Measurements from ENCODE around the gene SARM1. TPM values are rescaled to one million over a fixed set of nuclear protein-coding genes. Genes with fewer than 3 reads are reported as not detected.
A peak's percentile ranks its signal among the peaks of the same experiment; 100 is the strongest.

The SARM1 gene
- total and polyA plus RNA-seq, 2 of the 13 experiments (the other 11 are each of a cell fraction or from before 2014, with no cell fraction given): 0.73 to 0.86 TPM

DNA sequence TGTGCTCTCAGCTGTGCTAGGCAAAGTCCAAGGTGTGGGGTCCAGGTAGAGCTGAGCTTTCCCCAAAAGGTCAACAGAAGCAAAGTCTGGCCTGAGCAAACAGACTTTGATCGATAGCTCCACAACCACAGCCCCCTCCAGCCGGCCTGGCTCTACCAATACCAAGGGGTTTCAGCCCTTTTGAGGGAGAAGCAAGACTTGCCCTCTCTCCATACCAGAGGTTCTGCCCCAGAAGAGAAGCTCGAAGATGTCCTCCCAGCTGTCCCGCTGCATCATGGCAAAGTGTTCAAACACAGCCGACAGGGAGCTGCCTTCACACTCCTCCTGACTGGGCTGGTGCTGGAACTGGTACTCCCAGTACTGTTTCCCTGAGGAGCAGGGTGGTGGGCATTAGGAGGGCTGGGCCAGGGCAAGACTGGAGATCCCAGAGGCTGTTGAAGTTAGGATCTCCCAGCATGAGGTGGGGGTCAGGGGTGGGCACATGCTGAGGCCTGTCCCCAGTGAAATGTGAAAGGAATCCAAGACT, 3.1 kb upstream of the SARM1 start (continued):
- TF ChIP-seq, protein P1, sequence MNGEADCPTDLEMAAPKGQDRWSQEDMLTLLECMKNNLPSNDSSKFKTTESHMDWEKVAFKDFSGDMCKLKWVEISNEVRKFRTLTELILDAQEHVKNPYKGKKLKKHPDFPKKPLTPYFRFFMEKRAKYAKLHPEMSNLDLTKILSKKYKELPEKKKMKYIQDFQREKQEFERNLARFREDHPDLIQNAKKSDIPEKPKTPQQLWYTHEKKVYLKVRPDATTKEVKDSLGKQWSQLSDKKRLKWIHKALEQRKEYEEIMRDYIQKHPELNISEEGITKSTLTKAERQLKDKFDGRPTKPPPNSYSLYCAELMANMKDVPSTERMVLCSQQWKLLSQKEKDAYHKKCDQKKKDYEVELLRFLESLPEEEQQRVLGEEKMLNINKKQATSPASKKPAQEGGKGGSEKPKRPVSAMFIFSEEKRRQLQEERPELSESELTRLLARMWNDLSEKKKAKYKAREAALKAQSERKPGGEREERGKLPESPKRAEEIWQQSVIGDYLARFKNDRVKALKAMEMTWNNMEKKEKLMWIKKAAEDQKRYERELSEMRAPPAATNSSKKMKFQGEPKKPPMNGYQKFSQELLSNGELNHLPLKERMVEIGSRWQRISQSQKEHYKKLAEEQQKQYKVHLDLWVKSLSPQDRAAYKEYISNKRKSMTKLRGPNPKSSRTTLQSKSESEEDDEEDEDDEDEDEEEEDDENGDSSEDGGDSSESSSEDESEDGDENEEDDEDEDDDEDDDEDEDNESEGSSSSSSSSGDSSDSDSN (CRISPR knock-in tag; IDR thresholded peaks at IDR 0.05): peak; percentile 45; the same call in 1 of the 2 replicates
- TF ChIP-seq MAZ (IDR thresholded peaks at IDR 0.05; ENCODE audit: borderline replicate concordance, low read depth, low read length) (peak; percentile 94), MAZ (CRISPR knock-in tag; IDR thresholded peaks at IDR 0.05; ENCODE audit: low read depth) (peak; percentile 80), ATAD3A (CRISPR knock-in tag; IDR thresholded peaks at IDR 0.05) (no peak), RAD21 (CRISPR knock-in tag; IDR thresholded peaks at IDR 0.05) (no peak; the same call in 1 of the 2 replicates), NCOA1 (CRISPR knock-in tag; IDR thresholded peaks at IDR 0.05) (peak; percentile 94), TGIF2 (CRISPR knock-in tag; IDR thresholded peaks at IDR 0.05) (peak; percentile 48; the same call in 1 of the 2 replicates), MEF2D (CRISPR knock-in tag; IDR thresholded peaks at IDR 0.05) (peak; percentile 87), ZNF225 (CRISPR knock-in tag; IDR thresholded peaks at IDR 0.05) (peak; percentile 27; the same call in 1 of the 2 replicates), MXI1 (IDR thresholded peaks at IDR 0.05; ENCODE audit: borderline replicate concordance, low read depth, low read length) (no peak), SOX6 (IDR thresholded peaks at IDR 0.05) (no peak), SOX6 (CRISPR knock-in tag; IDR thresholded peaks at IDR 0.05) (peak; percentile 93), YEATS4 (CRISPR knock-in tag; IDR thresholded peaks at IDR 0.05; ENCODE audit: borderline replicate concordance) (peak; percentile 72; the same call in 1 of the 2 replicates), ZSCAN29 (CRISPR knock-in tag; conservative IDR thresholded peaks at IDR 0.05) (no peak), ZNF333 (CRISPR knock-in tag; IDR thresholded peaks at IDR 0.05; ENCODE audit: borderline replicate concordance) (peak; percentile 80), HNF4G (IDR thresholded peaks at IDR 0.05; ENCODE audit: borderline replicate concordance, low read depth, low read length) (peak; percentile 100), HNF4G (CRISPR knock-in tag; IDR thresholded peaks at IDR 0.05; ENCODE audit: borderline replicate concordance, low read depth) (peak; percentile 99), ZNF3 (CRISPR knock-in tag; IDR thresholded peaks at IDR 0.05) (no peak)
- TF ChIP-seq, protein P2, sequence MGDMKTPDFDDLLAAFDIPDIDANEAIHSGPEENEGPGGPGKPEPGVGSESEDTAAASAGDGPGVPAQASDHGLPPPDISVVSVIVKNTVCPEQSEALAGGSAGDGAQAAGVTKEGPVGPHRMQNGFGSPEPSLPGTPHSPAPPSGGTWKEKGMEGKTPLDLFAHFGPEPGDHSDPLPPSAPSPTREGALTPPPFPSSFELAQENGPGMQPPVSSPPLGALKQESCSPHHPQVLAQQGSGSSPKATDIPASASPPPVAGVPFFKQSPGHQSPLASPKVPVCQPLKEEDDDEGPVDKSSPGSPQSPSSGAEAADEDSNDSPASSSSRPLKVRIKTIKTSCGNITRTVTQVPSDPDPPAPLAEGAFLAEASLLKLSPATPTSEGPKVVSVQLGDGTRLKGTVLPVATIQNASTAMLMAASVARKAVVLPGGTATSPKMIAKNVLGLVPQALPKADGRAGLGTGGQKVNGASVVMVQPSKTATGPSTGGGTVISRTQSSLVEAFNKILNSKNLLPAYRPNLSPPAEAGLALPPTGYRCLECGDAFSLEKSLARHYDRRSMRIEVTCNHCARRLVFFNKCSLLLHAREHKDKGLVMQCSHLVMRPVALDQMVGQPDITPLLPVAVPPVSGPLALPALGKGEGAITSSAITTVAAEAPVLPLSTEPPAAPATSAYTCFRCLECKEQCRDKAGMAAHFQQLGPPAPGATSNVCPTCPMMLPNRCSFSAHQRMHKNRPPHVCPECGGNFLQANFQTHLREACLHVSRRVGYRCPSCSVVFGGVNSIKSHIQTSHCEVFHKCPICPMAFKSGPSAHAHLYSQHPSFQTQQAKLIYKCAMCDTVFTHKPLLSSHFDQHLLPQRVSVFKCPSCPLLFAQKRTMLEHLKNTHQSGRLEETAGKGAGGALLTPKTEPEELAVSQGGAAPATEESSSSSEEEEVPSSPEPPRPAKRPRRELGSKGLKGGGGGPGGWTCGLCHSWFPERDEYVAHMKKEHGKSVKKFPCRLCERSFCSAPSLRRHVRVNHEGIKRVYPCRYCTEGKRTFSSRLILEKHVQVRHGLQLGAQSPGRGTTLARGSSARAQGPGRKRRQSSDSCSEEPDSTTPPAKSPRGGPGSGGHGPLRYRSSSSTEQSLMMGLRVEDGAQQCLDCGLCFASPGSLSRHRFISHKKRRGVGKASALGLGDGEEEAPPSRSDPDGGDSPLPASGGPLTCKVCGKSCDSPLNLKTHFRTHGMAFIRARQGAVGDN (CRISPR knock-in tag; IDR thresholded peaks at IDR 0.05): peak; percentile 67
- TF ChIP-seq, protein P3, sequence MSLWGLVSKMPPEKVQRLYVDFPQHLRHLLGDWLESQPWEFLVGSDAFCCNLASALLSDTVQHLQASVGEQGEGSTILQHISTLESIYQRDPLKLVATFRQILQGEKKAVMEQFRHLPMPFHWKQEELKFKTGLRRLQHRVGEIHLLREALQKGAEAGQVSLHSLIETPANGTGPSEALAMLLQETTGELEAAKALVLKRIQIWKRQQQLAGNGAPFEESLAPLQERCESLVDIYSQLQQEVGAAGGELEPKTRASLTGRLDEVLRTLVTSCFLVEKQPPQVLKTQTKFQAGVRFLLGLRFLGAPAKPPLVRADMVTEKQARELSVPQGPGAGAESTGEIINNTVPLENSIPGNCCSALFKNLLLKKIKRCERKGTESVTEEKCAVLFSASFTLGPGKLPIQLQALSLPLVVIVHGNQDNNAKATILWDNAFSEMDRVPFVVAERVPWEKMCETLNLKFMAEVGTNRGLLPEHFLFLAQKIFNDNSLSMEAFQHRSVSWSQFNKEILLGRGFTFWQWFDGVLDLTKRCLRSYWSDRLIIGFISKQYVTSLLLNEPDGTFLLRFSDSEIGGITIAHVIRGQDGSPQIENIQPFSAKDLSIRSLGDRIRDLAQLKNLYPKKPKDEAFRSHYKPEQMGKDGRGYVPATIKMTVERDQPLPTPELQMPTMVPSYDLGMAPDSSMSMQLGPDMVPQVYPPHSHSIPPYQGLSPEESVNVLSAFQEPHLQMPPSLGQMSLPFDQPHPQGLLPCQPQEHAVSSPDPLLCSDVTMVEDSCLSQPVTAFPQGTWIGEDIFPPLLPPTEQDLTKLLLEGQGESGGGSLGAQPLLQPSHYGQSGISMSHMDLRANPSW (CRISPR knock-in tag; IDR thresholded peaks at IDR 0.05; ENCODE audit: borderline replicate concordance): peak; percentile 73; the same call in 1 of the 2 replicates
- TF ChIP-seq, protein P4, sequence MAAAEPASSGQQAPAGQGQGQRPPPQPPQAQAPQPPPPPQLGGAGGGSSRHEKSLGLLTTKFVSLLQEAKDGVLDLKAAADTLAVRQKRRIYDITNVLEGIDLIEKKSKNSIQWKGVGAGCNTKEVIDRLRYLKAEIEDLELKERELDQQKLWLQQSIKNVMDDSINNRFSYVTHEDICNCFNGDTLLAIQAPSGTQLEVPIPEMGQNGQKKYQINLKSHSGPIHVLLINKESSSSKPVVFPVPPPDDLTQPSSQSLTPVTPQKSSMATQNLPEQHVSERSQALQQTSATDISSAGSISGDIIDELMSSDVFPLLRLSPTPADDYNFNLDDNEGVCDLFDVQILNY (CRISPR knock-in tag; conservative IDR thresholded peaks at IDR 0.05): no peak
